Astrocyte of the spinal cord (primary cell): ENCODE measurements around the gene CD74.

Source experiments
- DNase-seq: peaks from one replicate; pipeline ENCODE4 v3.0.0; 2011; ENCODE audit warnings: low read depth, low spot score
- H3K4me3 ChIP-seq: 2 replicates; pipeline ENCODE4 v1.5.1; 2011; ENCODE audit warnings: low read depth, mild to moderate bottlenecking, low read length, moderate library complexity
- CTCF ChIP-seq: IDR thresholded peaks from 2 replicates; pipeline ENCODE4 v1.5.1; 2012; ENCODE audit warnings: low read depth, mild to moderate bottlenecking, low read length, inconsistent platforms
- in situ Hi-C: cut with HindIII; loops from 2 replicates; pipeline ENCODE4 v1.10.0; 2017; ENCODE audit warnings: low sequenced_read_pairs

CD74 gene

DNA sequence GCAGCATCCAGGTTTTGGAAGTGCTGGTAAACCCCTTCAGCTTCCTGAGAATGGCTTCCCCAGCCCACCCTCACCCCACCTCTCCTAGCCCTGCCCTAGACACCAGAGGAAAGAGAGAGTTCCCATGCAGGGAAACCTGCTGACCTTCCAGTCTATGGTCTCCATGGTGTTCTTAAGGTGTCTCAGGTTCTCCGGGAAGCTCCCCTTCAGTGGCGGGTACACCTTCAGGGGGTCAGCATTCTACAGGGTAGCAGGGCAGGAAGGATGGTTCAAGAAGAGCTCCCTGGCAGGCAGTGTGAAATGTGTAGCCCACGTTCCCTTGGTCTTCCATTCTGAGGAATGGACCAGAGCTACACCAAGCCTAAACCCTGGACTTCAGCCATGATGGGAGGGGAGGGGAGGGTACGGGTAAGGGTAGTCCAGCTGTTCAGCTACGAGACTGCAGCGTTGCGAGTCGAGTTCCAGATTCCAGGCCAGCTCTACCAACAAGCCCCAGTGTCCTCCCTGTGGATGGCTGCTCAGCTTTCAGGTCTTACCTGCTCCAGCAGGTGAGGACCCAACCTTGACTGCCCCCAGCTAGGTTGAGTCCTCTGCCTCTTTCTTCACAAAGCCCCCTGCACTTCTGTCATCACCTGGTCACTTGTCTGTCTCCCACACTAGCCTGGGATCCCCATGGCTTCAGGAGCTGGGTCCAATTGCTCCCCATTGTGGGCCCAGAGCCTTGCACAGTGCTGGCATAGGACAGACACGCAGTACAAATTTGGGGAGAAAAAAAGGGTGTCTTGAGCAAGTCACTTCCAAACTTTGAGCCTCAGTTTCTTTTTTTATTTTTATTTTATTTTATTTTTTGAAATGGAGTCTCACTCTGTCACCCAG, 7.5 kb downstream of the CD74 start:
- no peak for DNase-seq
- in situ Hi-C loops, result no loop called here
- H3K4me3 ChIP-seq, result no peak overlapping the region
- no peak for TF ChIP-seq CTCF

DNA sequence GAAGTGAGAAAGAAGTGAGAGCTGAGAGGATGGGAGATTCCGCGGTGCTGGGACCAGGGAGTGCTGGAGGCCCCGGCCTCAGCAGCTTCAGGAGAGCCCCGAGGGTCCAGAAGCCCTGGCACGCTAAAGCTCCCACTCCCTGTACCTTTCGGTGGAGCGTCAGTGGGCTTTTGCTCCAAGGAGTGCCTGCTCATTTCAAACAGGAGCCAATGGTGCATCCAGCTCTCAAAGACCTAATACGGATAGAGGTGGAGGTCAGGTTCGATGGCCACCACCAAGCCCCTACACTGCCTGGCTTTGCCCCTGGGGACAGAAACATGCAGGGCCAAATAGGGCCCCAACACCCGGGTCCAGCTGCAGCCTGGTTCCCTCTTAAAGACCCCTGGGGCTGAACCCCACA, 8.2 kb downstream of the CD74 start:
- in situ Hi-C loops, result no loop called here
- no peak for DNase-seq
- TF ChIP-seq CTCF, result no peak
- no peak overlapping the region for H3K4me3 ChIP-seq

DNA sequence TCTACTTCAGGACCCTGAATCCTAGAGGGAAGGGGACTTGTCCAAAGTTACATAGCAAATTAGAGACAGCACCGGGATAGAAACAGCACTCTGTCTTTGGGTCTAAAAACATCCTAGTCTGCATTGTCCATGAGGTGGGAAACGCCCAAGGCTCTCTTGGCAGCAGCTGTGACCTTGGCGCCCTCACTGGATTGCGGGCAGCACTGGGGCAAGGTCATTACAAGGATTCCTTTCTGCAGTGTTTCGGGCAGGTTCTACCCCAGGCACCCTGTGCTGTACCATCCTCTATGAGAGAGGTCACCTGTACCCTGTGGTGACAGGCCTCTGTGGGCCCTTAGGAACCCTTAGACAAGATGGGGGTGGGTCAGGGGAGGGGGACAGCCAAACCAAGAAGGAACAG, 8.6 kb downstream of the CD74 start:
- DNase-seq, result no peak
- in situ Hi-C loops, result no loop called here
- TF ChIP-seq CTCF, result no peak
- H3K4me3 ChIP-seq, result no peak overlapping the region

DNA sequence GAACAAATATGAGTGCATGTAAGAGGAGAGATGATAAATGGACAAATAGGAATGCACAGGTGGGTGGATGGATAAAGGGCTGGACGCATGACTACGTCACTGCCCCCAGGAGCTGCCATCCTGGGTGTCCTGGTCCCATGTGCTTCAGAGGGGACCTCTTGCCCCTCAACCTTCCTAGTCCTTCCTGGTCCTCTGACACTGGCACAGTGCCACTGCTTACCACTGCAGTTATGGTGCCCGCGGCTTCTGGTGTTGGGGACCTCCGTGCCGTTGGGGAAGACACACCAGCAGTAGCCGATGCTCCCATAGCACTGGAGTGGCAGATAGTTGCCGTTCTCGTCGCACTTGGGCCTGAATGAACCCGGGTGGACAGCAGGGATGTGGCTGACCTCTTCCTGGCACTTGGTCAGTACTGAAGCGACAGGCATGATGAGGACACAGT, 9.8 kb downstream of the CD74 start:
- TF ChIP-seq CTCF, result no peak
- DNase-seq, result no peak
- H3K4me3 ChIP-seq, result no peak overlapping the region
- in situ Hi-C loops, result no loop called here

DNA sequence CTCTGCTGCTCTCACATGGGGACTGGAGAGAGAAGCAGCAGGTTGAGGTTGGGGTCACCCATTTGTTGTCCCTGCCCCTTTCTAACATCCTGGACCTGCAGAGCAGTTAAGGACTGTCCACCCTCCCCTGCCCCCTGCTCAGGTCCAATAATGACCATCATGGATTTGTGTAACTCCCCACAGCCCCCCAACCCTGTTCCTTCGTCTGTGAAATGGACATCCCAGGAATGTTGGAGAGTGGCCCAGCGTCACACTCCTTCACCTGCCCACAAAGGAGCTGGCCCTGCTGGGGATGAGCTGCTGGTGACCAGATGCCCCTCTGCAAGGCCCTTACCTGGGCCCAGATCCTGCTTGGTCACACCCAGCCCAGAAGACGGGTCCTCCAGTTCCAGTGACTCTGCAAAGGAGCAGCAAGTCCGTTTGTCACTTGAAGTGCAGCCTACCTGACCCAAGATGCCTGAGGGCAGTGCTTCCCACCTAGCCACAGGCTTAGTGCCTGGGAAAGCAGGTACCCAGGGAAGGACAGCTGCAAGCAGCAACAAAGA, 10.4 kb downstream of the CD74 start:
- in situ Hi-C loops, result no loop called here
- DNase-seq, result no peak

More for the DNA sequence above, 10.4 kb downstream of the CD74 start:
- no peak for TF ChIP-seq CTCF
- no peak overlapping the region for H3K4me3 ChIP-seq
